HG03575 (cell line): ENCODE measurements around the gene PIP5KL1.

ENCODE experiments used
- ATAC-seq: cut with Tn5 transposase; IDR thresholded peaks from one replicate; pipeline ENCODE4 v1.9.1; 2021; ENCODE audit not compliant: unreplicated experiment, insufficient number of reproducible peaks, low FRiP score; ENCODE audit errors: extremely low read depth

PIP5KL1 gene

GRCh38 chr9:127880143-127880542, 50.4 kb downstream of the PIP5KL1 start:
- no peak for ATAC-seq

DNA sequence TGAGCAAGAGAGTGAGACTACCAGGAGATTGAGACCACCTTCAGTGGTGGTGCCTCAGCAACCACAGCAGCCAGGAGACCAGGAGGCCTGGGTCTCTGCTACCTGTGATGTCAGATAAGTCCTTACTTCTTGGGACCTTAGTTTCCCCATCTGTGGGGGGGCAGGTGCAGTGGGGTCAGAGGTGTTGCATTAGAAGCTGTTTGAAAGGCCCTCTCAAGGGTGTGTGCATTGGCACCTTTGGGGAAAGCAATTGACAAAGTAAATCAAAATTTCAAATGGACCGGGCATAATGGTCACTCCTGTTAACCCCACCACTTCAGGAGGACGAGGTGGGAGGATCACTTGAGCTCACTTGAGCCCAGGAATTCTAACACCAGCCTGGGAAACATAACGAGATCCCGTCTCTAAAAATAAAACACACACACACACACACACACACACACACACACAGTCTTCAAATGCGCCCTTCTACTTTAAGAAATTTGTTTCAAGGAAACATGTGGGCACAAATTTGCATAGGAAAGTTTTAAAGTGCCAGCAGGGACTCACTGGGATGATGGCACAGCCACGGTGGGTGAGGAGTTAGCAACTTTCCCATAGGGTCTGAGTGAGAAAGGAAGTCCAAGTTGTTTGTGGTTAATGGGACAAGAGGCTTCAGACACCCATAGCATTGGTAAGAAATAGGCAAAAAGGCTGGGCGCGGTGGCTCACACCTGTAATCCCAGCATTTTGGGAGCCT, 51.8 kb downstream of the PIP5KL1 start:
- ATAC-seq: no peak

DNA sequence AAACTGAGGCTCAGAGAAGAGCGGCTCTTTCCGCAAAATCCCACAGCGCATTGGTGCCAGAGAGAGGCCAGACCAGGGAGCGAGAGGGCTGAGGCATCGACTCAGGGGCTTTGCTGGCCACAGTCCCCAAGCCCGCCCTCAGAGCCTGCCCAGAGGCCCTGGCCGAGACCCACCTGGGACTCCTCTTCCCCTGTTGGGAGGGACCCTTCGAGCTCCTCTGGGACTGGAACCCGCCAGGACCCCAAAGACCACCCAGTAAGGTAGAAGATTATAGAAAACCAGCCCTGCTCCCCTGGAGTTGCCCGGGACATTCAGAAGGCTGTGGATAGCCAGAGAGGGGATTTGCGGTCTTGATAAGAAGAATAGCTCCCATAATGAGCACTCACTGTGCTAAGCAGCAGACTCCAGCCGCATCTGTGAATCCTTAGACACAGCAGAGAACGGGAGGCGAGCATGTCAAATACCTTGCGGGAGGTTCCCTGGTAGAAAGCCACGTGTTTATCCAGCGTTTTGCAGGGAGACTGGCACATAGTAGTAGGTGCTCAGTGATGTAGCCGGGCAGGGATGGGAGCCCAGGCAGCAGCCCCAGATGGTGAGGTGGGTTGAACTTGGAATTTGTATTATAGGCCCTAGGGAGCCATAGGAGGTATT, 52.5 kb downstream of the PIP5KL1 start:
- no peak for ATAC-seq

- no peak for ATAC-seq
These were observed 53.0 kb downstream of the PIP5KL1 start, which contains the start of gene AK1 for GRCh38 chr9:127877566-127877998. Gene AK1 (minus strand): TSS chr9:127877675. CDS start chr9:127874617, 3,058 bp downstream.

DNA sequence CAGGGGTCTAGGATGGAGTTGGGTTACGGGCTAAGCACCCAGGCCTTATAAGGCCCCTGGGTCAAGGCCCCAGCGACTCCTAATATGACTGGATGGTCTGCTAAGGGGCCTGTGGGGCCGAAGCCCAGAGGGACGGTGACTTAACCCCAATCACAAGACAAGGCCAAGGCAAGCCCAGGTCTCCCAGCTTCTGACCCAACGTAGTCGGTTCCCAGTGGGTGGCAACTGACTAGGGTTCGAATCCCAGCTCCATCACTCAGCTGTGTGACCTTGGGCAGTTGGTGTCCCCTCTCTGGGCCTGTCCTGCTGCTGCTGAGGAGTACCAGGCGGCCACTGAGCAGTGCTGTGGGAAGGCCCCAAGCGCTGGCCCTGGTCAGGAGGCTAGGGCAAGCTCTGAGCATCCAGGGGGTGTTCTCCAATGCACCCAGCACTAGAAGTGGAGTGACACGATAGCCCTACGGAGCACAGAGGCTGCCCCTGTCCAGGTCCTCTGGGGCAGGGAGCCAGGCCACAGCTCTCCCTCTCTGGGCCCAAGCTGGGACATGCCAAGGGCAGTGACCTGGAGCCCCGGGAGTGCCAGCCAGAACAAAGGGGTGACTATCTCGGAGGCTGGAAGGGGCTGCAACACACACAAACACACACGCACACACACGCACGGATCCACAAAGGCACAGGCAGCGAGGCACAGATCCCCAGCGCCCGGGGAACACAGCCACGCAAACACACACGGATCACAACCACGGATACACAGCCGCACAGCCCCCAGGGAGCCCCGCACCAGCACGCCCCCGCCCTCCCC, 53.6 kb downstream of the PIP5KL1 start:
- ATAC-seq: no peak

- ATAC-seq: no peak
These were observed 54.4 kb downstream of the PIP5KL1 start for GRCh38 chr9:127876026-127876763.

DNA sequence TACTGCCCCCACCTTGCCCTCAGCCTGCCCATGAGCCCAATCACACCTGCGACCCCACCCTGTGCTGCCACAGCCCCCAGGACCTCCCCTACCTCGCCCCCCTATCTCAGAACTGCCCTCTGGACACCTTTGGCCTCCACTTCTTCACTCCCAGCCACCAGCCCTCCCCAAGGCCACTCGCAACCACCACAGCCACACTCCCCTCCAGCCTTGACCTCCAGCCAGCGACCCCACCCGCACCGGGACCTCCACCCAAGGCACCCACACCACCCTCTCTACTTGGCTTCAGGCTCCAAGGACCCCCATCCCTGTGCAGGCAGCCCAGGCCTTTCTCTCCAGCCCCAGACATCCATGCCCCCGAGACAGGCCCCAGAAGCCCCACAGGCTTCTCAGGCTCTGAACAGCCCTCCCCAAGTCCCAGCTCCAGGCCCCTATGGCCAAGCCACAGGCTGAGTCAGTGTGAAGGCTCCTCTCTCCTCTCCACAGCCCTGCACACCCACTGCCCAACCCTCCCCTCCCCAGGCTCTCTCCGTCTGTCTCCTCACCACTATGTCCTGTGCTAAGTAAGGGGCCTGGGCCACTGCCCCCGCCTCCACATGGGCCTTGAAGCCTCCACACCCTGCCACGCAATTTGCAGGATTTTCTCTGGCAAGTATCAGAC, 55.1 kb downstream of the PIP5KL1 start:
- no peak for ATAC-seq

- ATAC-seq: no peak
These were observed 56.0 kb downstream of the PIP5KL1 start for GRCh38 chr9:127874301-127875221.

DNA sequence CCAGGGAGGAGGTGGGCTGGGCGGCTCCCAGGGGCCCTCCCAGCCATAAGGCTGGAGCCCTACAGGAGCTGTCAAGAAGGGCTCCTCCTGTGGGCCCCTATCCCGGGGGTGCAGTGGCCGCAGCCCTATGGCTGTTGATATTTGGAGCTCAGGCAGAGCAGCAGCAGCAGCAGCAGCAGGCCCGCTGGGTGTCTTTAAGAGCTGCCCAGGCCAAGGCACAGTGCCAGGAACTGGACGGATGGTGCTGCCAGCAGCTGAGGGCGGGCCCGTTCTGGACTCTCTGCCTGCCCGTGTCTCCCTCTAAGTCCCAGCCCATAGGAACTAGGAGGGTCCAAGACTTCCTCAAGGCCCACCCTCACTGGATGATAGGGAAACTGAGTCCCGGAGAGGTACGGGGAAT, 56.7 kb downstream of the PIP5KL1 start:
- ATAC-seq: no peak

- no peak for ATAC-seq
These were observed 57.3 kb downstream of the PIP5KL1 start for GRCh38 chr9:127873223-127873691.

DNA sequence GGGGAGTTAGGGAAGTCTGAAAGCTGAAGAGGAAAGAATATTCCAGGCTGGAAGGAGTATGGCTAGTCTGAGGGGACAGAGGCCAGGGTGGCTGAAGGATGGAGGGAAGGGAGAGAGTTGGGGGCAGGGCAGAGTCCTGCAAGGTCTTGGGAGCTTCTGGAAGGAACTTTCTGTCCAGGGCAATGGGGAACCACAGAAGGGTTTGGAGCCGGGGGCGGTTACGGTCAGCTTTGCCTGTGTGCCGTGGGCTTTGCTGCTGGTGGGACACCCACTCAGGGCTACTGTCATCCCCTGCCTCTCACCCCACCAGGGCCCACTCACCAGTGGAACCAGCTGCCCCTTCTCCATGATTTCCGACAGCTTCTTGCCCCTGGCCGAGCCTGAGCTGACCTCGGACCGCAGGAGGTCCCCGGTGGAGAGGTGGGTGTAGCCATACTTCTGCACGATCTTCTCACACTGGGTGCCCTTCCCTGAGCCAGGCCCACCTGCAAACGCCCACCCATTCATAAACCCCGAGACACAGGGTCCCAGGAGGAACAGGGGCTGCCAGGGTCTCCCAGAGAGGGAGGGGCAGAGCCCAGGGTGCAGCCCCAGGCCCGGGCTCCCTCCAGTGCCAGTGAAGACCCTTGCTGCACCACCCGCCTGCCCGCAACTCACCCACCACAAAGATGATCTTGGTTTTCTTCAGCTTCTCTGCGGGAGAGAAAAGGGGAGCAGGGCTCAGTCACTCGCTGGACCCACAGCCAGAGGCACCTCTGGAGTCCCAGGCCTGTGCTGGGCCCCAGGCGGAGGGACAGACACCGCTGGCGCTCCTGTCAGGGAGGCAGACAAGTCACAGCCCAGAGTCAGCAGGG, 58.0 kb downstream of the PIP5KL1 start:
- ATAC-seq: no peak

- no peak for ATAC-seq
These were observed 59.0 kb downstream of the PIP5KL1 start for GRCh38 chr9:127871531-127871930.

GRCh38 chr9:127870887-127871286, 59.7 kb downstream of the PIP5KL1 start:
- ATAC-seq: no peak
